Uterus (tissue), 4 donors: ENCODE results near the gene GPR137. TPM values are rescaled to one million over a fixed set of nuclear protein-coding genes. Genes with fewer than 3 reads are reported as not detected.
"Not testable (repeated sequence)": the region's sequence is repeated elsewhere in the genome, so short reads cannot be mapped to it uniquely, and the experiment has no call there.

Source experiments
- DNase-seq, 2 donors: peaks; one replicate each; pipeline ENCODE4 v3.0.0-alpha.2; 2019 to 2020
- H3K27ac ChIP-seq, 2 donors: fragments of 200-600 bp; sonication (generic); 1 replicate in 1 of 2; 2 replicates in 1 of 2; pipeline ENCODE4 v1.5.1; 2016 to 2018
- H3K27me3 ChIP-seq, 2 donors: fragments of 200-600 bp; sonication (generic); one replicate each; pipeline ENCODE4 v1.5.1; 2018 to 2019; ENCODE audit warnings: control low read depth in 1 of 2
- H3K36me3 ChIP-seq, 2 donors: fragments of 200-600 bp; sonication (generic); one replicate each; pipeline ENCODE4 v1.5.1; 2019; ENCODE audit warnings: control low read depth in 1 of 2
- H3K4me1 ChIP-seq, 2 donors: fragments of 200-600 bp; sonication (generic); one replicate each; pipeline ENCODE4 v1.5.1; 2018 to 2019; ENCODE audit warnings: control low read depth in 1 of 2
- H3K4me3 ChIP-seq, 2 donors: fragments of 200-600 bp; sonication (generic); 1 replicate in 1 of 2; 2 replicates in 1 of 2; pipeline ENCODE4 v1.5.1; 2018 to 2019; ENCODE audit warnings: mild to moderate bottlenecking in 1 of 2
- H3K9me3 ChIP-seq, 2 donors: fragments of 200-600 bp; sonication (generic); one replicate each; pipeline ENCODE4 v1.5.1; 2019; ENCODE audit warnings: control low read depth in 1 of 2
- POLR2A ChIP-seq, 2 donors: fragments of 450-650 bp; IDR thresholded peaks; one replicate each; pipeline ENCODE4 v1.6.1; 2016; ENCODE audit warnings: antibody characterized with exemption in 2 of 2, mild to moderate bottlenecking in 1 of 2, moderate library complexity in 1 of 2
- intact Hi-C: fragments of 100-400 bp; cut with DNase I; formaldehyde crosslinking; loops from one replicate; pipeline ENCODE4 v1.15.1; 2023; ENCODE audit warnings: low total_unique reads
- total RNA-seq, 4 donors: library from RNA; depleted of rRNA in 3 of 4; stranded (reverse); fragments of >200 nt in 3 of 4; gene quantifications; one replicate each; pipeline versions ENCODE4 v1.1.0 to v1.2.4, GENCODE V29; 2014 to 2023
- TF ChIP-seq, protein P1 (sequence below), 4 experiments: fragments of 200-600 bp in 2 of 4; fragments of 450-650 bp in 2 of 4; sonication (generic) in 2 of 4; IDR thresholded peaks; one replicate each; pipeline ENCODE4 v1.5.1; 2016 to 2019; ENCODE audit warnings: antibody characterized with exemption in 4 of 4, mild to moderate bottlenecking in 2 of 4, moderate library complexity in 1 of 4
- donor health status: DM: yes; HTN: yes; CAD: no.

The GPR137 gene
- total RNA-seq, 4 donors from 2014 or later, result 0.51 to 32.3 (median 10.6) TPM

DNA sequence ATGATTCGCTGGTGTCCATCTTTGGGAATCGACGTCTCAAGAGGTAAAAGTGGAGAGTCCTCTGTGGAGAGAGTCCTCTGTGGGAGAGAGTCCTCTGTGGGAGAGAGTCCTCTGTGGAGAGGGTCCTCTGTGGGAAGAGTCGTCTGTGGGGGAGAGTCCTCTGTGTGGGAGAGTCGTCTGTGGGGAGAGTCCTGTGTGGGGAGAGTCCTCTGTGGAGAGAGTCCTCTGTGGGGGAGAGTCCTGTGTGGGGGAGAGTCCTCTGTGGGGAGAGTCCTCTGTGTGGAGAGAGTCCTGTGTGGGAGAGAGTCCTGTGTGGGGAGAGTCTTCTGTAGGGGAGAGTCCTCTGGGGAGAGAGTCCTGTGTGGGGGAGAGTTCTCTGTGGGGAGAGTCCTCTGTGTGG lies 35.4 kb downstream of the GPR137 start:
- TF ChIP-seq, protein P1, sequence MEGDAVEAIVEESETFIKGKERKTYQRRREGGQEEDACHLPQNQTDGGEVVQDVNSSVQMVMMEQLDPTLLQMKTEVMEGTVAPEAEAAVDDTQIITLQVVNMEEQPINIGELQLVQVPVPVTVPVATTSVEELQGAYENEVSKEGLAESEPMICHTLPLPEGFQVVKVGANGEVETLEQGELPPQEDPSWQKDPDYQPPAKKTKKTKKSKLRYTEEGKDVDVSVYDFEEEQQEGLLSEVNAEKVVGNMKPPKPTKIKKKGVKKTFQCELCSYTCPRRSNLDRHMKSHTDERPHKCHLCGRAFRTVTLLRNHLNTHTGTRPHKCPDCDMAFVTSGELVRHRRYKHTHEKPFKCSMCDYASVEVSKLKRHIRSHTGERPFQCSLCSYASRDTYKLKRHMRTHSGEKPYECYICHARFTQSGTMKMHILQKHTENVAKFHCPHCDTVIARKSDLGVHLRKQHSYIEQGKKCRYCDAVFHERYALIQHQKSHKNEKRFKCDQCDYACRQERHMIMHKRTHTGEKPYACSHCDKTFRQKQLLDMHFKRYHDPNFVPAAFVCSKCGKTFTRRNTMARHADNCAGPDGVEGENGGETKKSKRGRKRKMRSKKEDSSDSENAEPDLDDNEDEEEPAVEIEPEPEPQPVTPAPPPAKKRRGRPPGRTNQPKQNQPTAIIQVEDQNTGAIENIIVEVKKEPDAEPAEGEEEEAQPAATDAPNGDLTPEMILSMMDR (IDR thresholded peaks at IDR 0.05), result no peak
- no peak for TF ChIP-seq POLR2A (IDR thresholded peaks at IDR 0.05)
- intact Hi-C loops, result no loop called here
- DNase-seq, result no peak
- H3K27ac ChIP-seq, result no peak overlapping the region
- H3K27me3 ChIP-seq, result no peaks in the 10 kb centered on the region
- H3K36me3 ChIP-seq, result no peaks in the 10 kb centered on the region
- H3K4me3 ChIP-seq, result no peak overlapping the region
- H3K4me1 ChIP-seq, result no peaks in the 10 kb centered on the region
- no peaks in the 10 kb centered on the region for H3K9me3 ChIP-seq

DNA sequence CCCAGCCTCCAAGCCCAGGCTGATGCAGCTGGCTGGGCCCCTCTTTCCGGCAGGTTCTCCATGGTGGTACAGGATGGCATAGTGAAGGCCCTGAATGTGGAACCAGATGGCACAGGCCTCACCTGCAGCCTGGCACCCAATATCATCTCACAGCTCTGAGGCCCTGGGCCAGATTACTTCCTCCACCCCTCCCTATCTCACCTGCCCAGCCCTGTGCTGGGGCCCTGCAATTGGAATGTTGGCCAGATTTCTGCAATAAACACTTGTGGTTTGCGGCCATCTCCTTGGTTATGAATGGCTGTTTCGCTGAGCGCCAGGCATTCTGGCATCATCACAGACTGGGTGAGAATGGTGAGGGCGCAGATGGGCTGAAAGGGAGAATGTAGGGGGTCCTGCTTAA lies 35.9 kb downstream of the GPR137 start:
- H3K27ac ChIP-seq, result no peak overlapping the region
- intact Hi-C loops, result no loop called here
- H3K27me3 ChIP-seq, result no peaks in the 10 kb centered on the region
- no peaks in the 10 kb centered on the region for H3K36me3 ChIP-seq
- H3K9me3 ChIP-seq, result no peaks in the 10 kb centered on the region
- no peak for DNase-seq
- TF ChIP-seq, protein P1 (IDR thresholded peaks at IDR 0.05), result no peak
- no peak for TF ChIP-seq POLR2A (IDR thresholded peaks at IDR 0.05)
- H3K4me3 ChIP-seq, result no peak overlapping the region
- no peaks in the 10 kb centered on the region for H3K4me1 ChIP-seq

DNA sequence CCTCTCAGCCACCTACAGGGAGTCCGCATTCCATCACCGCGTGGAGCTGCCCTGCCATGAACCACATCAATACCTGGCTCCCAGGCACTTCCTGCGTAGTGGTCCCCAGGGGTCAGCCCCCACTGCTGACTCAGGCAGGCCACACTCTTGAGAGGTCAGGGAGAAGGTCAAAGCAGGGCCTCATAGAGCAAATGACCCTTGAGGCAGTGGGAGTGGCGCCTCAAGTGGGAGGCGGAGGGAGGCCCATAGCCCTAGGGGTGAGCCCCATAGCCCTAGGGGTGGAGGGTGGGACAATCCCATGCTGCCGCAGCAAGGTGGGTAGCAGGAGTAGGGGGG lies 37.2 kb downstream of the GPR137 start:
- Histone ChIP-seq H3K27me3 (no peaks in the 10 kb centered on the region), H3K36me3 (no peaks in the 10 kb centered on the region), H3K4me3 (no peak overlapping the region), H3K4me1 (no peaks in the 10 kb centered on the region), H3K9me3 (no peaks in the 10 kb centered on the region), H3K27ac (no peak overlapping the region)
- no peak for DNase-seq
- intact Hi-C loops, result no loop called here
- TF ChIP-seq, protein P1 (IDR thresholded peaks at IDR 0.05), result no peak
- TF ChIP-seq POLR2A (IDR thresholded peaks at IDR 0.05), result no peak

DNA sequence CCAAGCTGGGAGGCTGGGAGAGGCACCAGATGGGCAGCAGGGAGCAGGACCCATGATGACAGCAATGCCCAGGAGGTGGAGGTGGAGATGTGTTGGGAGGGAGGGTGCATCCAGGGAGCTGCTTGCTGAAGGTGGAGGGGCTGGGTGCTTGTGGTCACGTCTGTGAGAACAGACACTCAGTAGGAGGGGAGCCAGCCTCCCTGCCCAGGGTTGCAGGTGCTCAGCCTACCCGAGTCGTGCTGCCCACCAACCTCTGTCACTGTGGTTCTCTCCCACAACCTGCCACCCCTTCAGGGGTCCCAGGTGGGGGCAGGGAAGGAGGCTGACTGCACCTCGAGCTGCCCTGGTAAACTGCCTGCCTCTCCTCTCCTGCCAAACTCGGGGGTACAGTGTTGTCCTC lies 37.7 kb downstream of the GPR137 start:
- no peak for DNase-seq
- TF ChIP-seq POLR2A (IDR thresholded peaks at IDR 0.05), result no peak
- TF ChIP-seq, protein P1 (IDR thresholded peaks at IDR 0.05), result no peak
- H3K36me3 ChIP-seq, result no peaks in the 10 kb centered on the region
- intact Hi-C loops, result no loop called here
- no peak overlapping the region for H3K4me3 ChIP-seq
- H3K27me3 ChIP-seq, result no peaks in the 10 kb centered on the region
- H3K9me3 ChIP-seq, result no peaks in the 10 kb centered on the region
- no peaks in the 10 kb centered on the region for H3K4me1 ChIP-seq
- no peak overlapping the region for H3K27ac ChIP-seq

DNA sequence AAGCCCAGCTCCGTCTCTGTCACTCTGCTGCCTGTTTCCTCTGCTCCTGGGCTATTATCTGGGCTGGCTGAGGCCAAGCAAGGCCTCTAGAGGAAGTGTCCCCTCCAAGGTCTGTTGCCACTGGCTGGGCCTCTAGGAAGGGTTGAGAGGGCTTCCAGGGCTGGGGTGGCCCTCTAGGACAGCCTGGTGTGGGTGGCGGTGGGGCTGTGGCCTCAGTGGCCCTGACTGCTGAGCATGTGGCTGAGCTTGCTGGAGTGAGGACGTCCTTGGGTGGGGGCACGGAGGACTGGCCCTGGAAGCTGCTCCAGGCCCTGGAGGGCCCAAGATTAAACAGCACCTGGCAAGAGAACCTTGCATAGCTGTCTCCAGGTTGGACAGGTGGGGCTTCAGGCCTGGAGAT lies 38.3 kb downstream of the GPR137 start:
- intact Hi-C loops, H3K9me3 ChIP-seq: not testable (repeated sequence)

More for the DNA sequence above, 38.3 kb downstream of the GPR137 start:
- H3K27me3 ChIP-seq, H3K27ac ChIP-seq, DNase-seq, H3K4me1 ChIP-seq, H3K36me3 ChIP-seq, H3K4me3 ChIP-seq: not testable (repeated sequence)
